ENCODE results near the gene UBL4A. TPM values are rescaled to one million over a fixed set of nuclear protein-coding genes. Genes with fewer than 3 reads are reported as not detected.
A peak's percentile ranks its signal among the peaks of the same experiment; 100 is the strongest.

The UBL4A gene
- total and polyA plus RNA-seq, 7 experiments from 2014 or later: 9.2 to 65.7 (median 33.8) TPM

DNA sequence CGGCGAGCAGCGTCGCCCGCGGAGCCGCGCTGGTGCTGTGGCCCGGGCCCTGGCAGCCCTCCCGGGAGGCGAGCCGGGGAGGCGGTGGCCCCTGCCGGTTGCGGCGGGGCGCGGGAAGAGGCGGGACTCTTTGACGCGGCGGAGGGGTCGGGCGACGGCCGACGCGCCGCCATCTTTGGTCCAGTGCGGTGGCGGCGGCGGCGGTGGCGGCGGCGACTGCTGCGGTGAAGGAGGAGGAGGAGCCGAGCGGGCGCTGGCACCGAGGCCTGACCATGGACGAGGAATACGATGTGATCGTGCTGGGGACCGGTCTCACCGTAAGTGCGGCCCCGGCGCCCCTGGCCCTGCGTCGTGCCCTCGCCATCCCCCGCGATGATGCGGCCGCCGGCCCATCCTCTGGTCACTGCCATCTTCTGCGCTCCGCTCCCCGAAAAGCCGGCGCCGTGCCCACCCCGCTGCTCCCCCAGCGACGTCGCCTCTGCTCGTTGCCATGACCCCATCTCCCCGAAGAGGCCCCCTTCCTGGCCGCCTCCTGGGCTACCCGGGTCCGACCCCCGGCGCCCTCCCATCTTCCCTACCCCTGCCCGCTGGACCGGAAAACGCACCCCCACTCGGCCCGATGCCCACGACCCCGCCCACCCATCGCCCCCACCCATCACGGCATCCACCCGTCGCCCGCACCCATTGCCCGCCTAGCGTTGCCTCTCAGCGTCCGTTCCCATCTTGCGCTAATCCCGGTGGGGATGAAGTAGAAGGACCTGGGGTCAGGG is 49.2 kb downstream of the UBL4A start, which contains the start of gene GDI1:
Gene GDI1, plus strand, starts transcription at position 172 of the 770 bp plus-strand sequence. Its CDS starts 101 bp downstream, at position 273.
- CTCF ChIA-PET: no interaction called here
- Mint-ChIP-seq H3K27ac (peak within 1 kb of the TSS; percentile 82 to 97 (median 91)), H3K9me3 (peaks cover 0 to 5% (median 0%) of the 10 kb centered on the region in 11 donors), H3K36me3 (peaks cover 0 to 3% (median 0%) of the 10 kb centered on the region in 5 donors), H3K27me3 (no peaks in the 10 kb centered on the region), H3K4me3 (peak within 1 kb of the TSS; percentile 75 to 90 (median 86)), H3K4me1 (peaks cover 0 to 36% (median 17%) of the 10 kb centered on the region in 7 donors)
- POLR2A ChIA-PET: interaction anchor here (1.1 to 2.0 kb wide), 2 partner anchors 39 to 78 kb away, joined by 3 to 9 read pairs; partner anchors contain the start of gene RPL10
- H3K4me3 ChIP-seq (ENCODE audit: low read length): peak within 1 kb of the TSS; percentile 48
- peaks cover 0 to 30% (median 0%) of the 10 kb centered on the region in 3 experiments for H3K36me3 ChIP-seq (ENCODE audit: control insufficient read depth in 2 of 3, insufficient read depth in 3 of 3, low read length in 3 of 3)
- H3K9me3 ChIP-seq (ENCODE audit: control insufficient read depth in 2 of 3, low read length in 3 of 3): no peaks in the 10 kb centered on the region
- no peaks in the 10 kb centered on the region for H3K4me1 ChIP-seq (ENCODE audit: control insufficient read depth in 2 of 2, insufficient read depth in 2 of 2, low read length in 2 of 2)
- ATAC-seq (peak; percentile 82), DNase-seq (peak; percentile 39 to 72 (median 62))
- H3K27me3 ChIP-seq (ENCODE audit: control insufficient read depth in 2 of 2, insufficient read depth in 2 of 2, low read length in 2 of 2): no peaks in the 10 kb centered on the region
- H3K27ac ChIP-seq (ENCODE audit: low read depth, low read length): peak within 1 kb of the TSS; percentile 85
- intact Hi-C loops (cut with micrococcal nuclease): loop anchor here (1.0 to 5.0 kb wide), 7 partner anchors 9 to 80 kb away; partner anchors contain the start of genes ATP6AP1 (in 2 of the 2), FAM3A (in 1 of the 2), LAGE3 (in 1 of the 2) and PLXNA3 (in 1 of the 2)

GRCh38 chrX:154436374-154436982 is 49.9 kb downstream of the UBL4A start:
- peak in 4 of 9 donors; percentile 30 to 61 (median 50) for DNase-seq
- ChIA-PET CTCF (no interaction called here), POLR2A (interaction anchor here (0.5 to 2.0 kb wide), 6 partner anchors 22 to 78 kb away, joined by 3 to 9 read pairs (median 3); partner anchors contain the start of gene RPL10)
- peak; percentile 88 for ATAC-seq
- H3K27ac ChIP-seq (ENCODE audit: low read depth, low read length): peak overlapping the region; percentile 85
- Mint-ChIP-seq H3K27ac (peak overlapping the region; percentile 51 to 97 (median 91)), H3K4me3 (peak overlapping the region; percentile 66 to 88 (median 80)), H3K27me3 (no peaks in the 10 kb centered on the region), H3K9me3 (peaks cover 0 to 5% (median 0%) of the 10 kb centered on the region in 11 donors), H3K36me3 (peaks cover 0 to 3% (median 0%) of the 10 kb centered on the region in 5 donors), H3K4me1 (peaks cover 0 to 32% (median 12%) of the 10 kb centered on the region in 7 donors)
- no peaks in the 10 kb centered on the region for H3K27me3 ChIP-seq (ENCODE audit: control insufficient read depth in 2 of 2, insufficient read depth in 2 of 2, low read length in 2 of 2)
- H3K4me3 ChIP-seq (ENCODE audit: low read length): peak overlapping the region; percentile 46
- peaks cover 0 to 29% (median 0%) of the 10 kb centered on the region in 3 experiments for H3K36me3 ChIP-seq (ENCODE audit: control insufficient read depth in 2 of 3, insufficient read depth in 3 of 3, low read length in 3 of 3)
- intact Hi-C loops (cut with micrococcal nuclease): loop anchor here (1.0 to 5.0 kb wide), 7 partner anchors 8 to 80 kb away; partner anchors contain the start of genes ATP6AP1 (in 2 of the 2), FAM3A (in 1 of the 2), LAGE3 (in 1 of the 2) and PLXNA3 (in 1 of the 2)
- no peaks in the 10 kb centered on the region for H3K4me1 ChIP-seq (ENCODE audit: control insufficient read depth in 2 of 2, insufficient read depth in 2 of 2, low read length in 2 of 2)
- H3K9me3 ChIP-seq (ENCODE audit: control insufficient read depth in 2 of 3, low read length in 3 of 3): no peaks in the 10 kb centered on the region

DNA sequence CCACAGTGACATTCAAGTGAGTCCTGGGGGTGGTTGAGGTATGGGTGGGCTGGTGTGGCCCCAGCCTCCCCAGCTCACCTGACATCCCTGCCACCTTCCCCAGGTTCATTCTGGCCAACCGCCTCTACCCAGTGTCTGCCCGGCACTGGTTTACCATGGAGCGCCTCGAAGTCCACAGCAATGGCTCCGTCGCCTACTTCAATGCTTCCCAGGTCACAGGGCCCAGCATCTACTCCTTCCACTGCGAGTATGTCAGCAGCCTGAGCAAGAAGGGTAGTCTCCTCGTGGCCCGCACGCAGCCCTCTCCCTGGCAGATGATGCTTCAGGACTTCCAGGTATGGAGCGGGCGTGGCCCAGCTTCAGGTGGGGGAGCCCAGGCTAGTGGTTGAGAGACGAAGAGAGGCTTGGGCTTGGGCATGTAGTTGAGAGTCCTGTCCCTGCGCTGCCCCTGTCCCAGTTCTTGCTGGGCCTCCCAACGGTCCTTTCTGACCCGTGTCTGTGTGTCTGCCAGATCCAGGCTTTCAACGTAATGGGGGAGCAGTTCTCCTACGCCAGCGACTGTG is 51.2 kb downstream of the UBL4A start:
- Histone ChIP-seq H3K4me1 (ENCODE audit: control insufficient read depth in 2 of 2, insufficient read depth in 2 of 2, low read length in 2 of 2) (no peaks in the 10 kb centered on the region), H3K27me3 (ENCODE audit: control insufficient read depth in 2 of 2, insufficient read depth in 2 of 2, low read length in 2 of 2) (no peaks in the 10 kb centered on the region), H3K4me3 (ENCODE audit: low read length) (no peak overlapping the region), H3K36me3 (ENCODE audit: control insufficient read depth in 2 of 3, insufficient read depth in 3 of 3, low read length in 3 of 3) (peaks cover 0 to 28% (median 0%) of the 10 kb centered on the region in 3 experiments), H3K27ac (ENCODE audit: low read depth, low read length) (peak overlapping the region; percentile 85), H3K9me3 (ENCODE audit: control insufficient read depth in 2 of 3, low read length in 3 of 3) (no peaks in the 10 kb centered on the region)
- ChIA-PET CTCF (no interaction called here), POLR2A (interaction anchor here (1.0 to 2.0 kb wide), 6 partner anchors 10 to 52 kb away, joined by 3 to 9 read pairs (median 4); partner anchors contain the start of gene RPL10)
- Mint-ChIP-seq H3K27me3 (no peaks in the 10 kb centered on the region), H3K27ac (peak overlapping the region in 3 of 9 donors; percentile 3 to 91 (median 22)), H3K9me3 (peaks cover 0 to 5% (median 0%) of the 10 kb centered on the region in 11 donors), H3K36me3 (peaks cover 0 to 8% (median 0%) of the 10 kb centered on the region in 5 donors), H3K4me1 (peaks cover 7 to 28% (median 17%) of the 10 kb centered on the region in 7 donors), H3K4me3 (no peak overlapping the region)
- ATAC-seq (no peak), DNase-seq (no peak)
- intact Hi-C loops (cut with micrococcal nuclease): loop anchor here in 1 of 2 donors (5.0 kb wide), 1 partner anchor 38 kb away; the partner anchor contains the start of gene RPL10

GRCh38 chrX:154434394-154435168 is 51.8 kb downstream of the UBL4A start:
- POLR2A ChIA-PET: interaction anchor here (1.4 kb wide), 2 partner anchors 11 to 22 kb away, joined by 3 to 5 read pairs; no protein-coding TSS in a partner anchor
- H3K27ac Mint-ChIP-seq: peak overlapping the region in 1 of 9 donors; percentile 75

More at GRCh38 chrX:154434394-154435168, 51.8 kb downstream of the UBL4A start:
- no peaks in the 10 kb centered on the region for H3K27me3 ChIP-seq (ENCODE audit: control insufficient read depth in 2 of 2, insufficient read depth in 2 of 2, low read length in 2 of 2)
- peaks cover 0 to 25% (median 0%) of the 10 kb centered on the region in 3 experiments for H3K36me3 ChIP-seq (ENCODE audit: control insufficient read depth in 2 of 3, insufficient read depth in 3 of 3, low read length in 3 of 3)
- H3K4me1 ChIP-seq (ENCODE audit: control insufficient read depth in 2 of 2, insufficient read depth in 2 of 2, low read length in 2 of 2): peaks cover 0 to 2% of the 10 kb centered on the region in 2 donors
- ATAC-seq (no peak), DNase-seq (no peak)
- H3K4me3 ChIP-seq (ENCODE audit: low read length): no peak overlapping the region
- CTCF ChIA-PET: interaction anchor here (0.6 kb wide), 1 partner anchor 72 kb away, joined by 4 read pairs; no protein-coding TSS in a partner anchor
- Mint-ChIP-seq H3K27me3 (no peaks in the 10 kb centered on the region), H3K4me3 (no peak overlapping the region), H3K36me3 (peaks cover 0 to 8% (median 0%) of the 10 kb centered on the region in 5 donors), H3K4me1 (peaks cover 7 to 31% (median 21%) of the 10 kb centered on the region in 7 donors), H3K9me3 (peaks cover 0 to 3% (median 0%) of the 10 kb centered on the region in 11 donors)
- intact Hi-C loops (cut with micrococcal nuclease): loop anchor here in 1 of 2 donors (5.0 kb wide), 1 partner anchor 37 kb away; the partner anchor contains the start of gene RPL10
- no peak overlapping the region for H3K27ac ChIP-seq (ENCODE audit: low read depth, low read length)
- H3K9me3 ChIP-seq (ENCODE audit: control insufficient read depth in 2 of 3, low read length in 3 of 3): no peaks in the 10 kb centered on the region
